CD1c-positive myeloid dendritic cell (primary cell): Measurements from ENCODE around the gene RARS2.

Experiments
- DNase-seq: peaks from one replicate; pipeline ENCODE4 v3.0.0-alpha.2; 2016; ENCODE audit errors: extremely low spot score

RARS2 gene

DNA sequence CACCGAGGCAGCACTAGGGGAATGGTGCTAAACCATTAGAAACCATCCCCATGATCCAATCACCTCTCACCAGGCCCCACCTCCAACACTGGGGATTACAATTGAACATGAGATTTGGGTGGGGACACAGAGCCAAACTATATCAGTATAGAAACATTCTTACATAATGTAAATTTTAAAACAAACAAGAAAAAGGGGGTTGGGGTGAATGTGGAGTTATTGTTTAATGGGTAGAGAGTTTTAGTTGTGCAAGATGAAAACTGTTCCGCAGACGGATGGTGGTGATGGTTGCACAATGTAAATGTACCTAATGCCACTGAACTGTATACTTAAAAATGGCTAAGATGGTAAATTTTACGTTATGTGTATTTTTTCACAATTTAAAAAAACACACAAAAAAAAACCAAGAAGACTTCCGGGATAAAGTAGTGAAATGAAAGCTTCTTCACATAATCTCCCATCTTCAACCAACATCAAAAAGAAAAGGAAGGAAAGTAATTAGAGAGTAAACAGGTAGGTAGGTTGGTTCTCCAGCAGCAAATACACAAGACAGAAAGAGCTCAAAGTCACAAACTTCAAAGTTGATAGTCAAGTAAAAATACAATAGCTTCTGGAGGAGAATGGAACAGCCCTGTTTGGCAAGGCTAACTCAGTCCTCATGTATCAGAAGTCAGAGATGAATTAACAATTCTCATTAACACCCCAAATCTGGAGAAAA, 16.3 kb downstream of the RARS2 start:
- no peak for DNase-seq

DNA sequence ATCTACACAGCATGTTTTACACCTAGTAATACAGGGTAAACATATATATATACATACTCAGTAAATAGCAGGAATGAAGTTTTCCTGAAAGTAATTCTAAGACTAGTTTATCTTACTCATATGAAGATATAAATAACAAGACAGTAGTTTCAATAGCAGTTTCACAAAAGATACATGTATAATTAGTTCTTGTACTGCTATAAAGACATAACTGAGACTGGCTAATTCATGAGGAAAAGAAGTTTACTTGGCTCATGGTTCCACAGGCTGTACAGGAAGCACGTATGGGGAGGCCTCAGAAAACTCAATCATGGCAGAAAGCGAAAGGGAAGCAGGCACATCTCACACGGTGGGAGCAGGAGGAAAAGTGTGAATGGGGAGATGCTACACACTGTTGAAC, 16.9 kb downstream of the RARS2 start:
- DNase-seq: no peak

DNA sequence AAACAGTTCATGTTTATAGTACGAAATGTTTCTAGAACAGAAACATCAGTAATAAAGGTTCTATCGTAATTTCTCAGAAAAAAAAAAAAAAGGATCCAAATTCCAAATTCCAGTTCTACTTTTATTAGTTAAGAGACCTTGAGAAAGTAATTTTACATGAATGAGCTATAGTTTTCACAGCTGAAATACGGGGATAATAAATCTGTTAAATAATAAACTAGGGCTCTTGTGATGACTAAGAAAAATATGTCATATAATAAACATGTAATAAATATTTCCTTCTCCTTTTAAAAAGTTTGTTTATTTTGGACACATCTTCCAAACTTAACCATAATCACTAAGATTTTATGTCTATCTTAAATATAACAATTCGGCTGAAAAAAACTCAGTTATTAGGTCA, 17.8 kb downstream of the RARS2 start:
- no peak for DNase-seq

DNA sequence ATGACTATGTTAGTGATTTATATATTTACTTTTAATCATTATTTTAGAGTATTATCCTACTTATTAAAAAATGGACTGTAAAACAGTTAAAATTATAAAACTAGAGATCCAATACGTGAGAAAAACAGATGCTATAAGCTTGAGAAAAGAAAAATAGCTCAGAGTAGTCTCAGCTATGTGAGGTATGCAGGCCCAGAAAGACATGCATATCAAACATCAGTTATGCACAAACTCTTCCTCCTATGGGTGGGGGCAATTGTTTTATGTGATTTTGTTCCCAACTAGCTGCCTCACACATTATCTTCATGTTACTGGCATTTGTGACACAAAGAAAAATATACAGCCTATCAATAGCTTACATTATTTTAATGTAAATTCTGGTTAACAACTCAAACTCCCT, 28.8 kb downstream of the RARS2 start:
- no peak for DNase-seq

DNA sequence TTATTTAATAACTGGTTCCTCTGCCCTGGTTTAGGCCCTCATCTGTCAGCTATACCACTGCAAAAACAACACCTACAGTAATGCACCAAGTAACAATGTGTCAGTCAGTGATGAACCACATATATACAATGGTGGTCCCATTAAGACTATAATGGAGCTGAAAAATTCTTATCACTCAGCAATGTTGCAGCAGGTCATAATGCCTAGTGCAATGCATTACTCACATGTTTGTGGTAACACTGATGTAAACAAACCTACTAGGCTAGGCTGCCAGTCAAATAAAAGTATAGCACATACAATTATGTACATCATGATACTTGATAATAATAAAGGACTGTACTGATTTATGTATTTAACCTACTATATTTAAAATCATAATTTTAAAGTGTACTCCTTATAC, 31.3 kb downstream of the RARS2 start:
- no peak for DNase-seq

DNA sequence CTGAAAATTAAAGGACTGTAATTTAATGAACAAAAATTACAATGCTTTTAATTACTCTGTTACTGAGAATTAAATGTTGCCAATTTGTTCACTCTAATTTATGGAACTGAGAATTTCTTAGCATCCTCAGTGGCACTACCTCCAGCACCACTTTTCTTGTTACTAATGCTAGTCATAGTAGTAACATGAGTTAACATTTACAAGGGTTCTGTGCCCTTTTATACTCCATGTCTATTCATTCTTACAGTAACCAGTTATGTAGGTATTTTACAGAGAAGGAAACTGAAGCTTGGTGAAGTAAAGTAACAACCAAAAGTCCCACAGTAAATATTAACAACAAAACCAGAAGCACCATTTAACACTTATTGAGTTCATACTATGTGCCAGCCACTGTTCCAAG, 34.3 kb downstream of the RARS2 start:
- no peak for DNase-seq

DNA sequence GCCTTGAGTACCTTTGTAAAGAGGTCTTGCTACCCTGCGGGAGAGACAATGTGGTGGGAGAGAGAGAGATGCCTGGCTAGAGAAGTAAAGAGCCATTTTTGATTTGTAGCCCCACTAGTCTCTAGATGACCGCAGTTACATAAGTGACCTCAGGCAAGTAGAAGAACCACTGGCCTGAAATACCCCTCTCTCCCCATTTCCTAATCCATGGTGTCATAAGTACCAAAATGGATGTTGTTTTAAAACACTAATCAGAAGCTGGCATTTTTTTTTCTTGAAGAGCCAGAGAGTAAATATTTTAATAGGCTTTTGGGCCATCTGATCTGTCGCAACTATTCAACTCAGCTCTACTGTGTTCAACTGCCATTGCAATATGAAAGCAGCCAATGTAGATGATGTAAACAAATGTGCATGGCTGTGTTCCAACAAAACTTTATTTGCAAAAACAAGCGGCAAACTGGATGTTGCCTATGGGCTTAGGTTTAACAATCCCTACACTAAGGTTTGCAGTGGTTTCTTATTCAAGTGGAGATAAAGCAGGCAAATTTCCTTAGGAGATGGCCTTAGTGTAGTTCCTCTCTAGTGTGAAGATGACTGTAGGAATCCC, 36.5 kb downstream of the RARS2 start:
- DNase-seq: no peak

DNA sequence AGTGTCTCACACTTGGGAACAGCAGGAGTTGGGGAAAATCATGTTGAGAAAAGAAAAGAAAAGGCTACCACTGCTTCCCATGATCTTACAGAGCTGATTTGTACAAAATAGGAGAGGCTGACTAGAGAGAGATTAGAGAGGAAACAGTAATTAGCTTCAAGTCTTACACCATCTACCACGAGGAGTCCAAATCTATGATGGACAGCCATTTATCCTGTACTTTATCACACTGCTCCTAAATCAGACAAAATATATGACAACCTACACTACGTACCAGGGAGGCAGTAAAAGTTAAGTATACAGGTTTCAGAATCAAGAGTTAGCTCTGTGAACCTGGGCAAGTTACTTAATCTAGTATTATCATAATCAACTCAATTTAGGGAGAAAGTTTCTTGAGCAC, 38.0 kb downstream of the RARS2 start:
- no peak for DNase-seq

DNA sequence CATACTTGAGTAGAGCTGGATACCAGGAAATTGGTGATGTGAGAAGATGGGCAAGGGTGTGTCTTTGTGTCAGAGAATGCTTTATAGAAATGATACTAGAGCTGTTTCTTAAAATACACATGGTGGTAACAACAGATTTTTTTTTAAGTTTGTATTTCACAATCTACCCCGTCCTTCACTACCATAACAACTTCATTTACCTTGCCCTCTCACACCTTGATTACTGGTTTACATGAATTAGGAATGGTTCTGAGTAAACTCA, 45.4 kb downstream of the RARS2 start:
- no peak for DNase-seq

DNA sequence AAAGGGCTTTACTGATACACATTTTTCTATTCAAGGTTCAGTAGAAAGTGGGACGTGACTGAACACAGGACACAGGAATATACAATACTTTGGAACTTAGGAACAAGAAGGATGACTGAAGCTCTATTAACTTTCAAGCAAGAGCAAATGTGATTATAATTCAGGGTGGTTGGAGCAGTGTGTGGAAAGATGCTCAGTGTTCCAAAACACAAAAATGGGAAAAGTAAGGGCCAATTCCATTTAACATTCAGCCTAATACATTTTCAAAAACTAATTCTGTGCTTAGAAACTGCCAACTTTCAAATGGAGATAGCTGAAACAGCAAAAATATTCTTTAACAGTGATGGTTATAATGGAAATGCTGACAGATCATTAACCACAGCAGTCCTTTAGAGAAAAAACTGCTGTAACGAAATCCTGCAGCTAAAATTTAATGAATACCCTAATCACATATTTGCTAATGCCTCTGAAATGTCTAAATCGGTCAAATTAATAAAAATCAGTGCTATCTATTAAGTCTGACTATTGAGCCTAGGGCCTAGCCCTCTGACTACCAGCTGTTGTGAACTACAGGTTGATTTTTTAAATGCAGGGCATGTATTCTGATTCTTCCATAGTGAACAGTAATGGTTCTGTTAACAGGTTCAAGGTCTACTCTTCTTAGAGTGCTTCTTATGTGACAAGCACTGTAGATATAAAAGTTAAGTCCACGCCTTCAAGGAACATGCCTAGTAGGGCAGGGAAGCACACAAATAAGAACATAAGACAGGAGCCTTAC, 45.9 kb downstream of the RARS2 start:
- DNase-seq: no peak

DNA sequence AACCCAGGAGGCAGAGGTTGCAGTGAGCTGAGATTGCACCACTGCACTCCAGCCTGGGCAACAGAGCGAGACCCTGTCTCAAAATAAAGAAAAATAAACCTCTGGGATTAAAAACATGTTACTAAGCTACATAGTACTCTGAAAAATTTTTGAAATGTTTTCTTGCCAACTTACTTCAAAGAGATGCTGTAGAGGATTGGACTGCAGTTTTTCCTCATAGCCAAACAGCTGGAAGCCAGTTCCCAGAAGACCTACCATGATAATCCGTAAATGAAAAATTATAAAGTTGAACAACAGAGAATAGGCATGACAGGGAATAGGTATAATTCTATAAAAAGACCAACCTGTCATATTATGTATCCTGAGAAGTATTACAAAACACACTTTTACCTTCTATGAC, 48.0 kb downstream of the RARS2 start:
- DNase-seq: no peak

DNA sequence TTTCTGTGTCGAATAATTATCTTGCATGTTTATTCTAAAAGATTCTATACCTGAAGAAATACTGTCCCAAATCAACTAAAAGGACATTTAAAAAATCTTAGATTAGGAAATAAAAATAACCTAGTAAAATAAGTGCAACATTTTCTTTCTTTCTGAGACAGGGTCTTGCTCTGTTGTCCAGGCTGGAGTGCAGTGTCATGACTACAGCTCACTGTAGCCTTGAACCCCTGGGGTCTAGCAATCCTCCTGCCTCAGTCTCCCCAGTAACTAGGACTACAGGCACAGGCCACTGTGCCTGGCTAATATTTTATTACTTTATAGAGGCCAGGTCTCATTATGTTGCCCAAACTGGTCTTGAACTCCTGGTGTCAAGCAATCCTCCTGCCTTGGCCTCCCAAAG, 48.7 kb downstream of the RARS2 start:
- DNase-seq: no peak

DNA sequence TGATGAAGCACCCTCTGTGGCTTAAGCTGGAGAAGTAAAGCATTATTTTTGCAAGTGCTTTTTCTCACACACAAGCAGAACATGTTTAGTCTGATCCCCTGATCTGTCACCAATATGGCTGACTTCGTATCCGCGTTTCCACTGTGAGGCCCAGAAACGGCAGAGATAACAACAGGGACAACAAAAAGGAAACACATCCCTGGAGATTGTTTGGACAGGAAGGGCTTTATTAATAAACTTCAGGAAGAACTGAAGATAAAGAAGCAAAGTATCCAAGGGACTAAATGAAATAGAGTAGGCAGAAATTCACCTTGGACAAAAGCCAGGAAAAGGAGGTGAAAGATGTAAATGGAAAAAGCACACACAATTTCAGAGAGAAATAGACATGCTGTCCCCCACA, 49.2 kb downstream of the RARS2 start:
- DNase-seq: no peak

DNA sequence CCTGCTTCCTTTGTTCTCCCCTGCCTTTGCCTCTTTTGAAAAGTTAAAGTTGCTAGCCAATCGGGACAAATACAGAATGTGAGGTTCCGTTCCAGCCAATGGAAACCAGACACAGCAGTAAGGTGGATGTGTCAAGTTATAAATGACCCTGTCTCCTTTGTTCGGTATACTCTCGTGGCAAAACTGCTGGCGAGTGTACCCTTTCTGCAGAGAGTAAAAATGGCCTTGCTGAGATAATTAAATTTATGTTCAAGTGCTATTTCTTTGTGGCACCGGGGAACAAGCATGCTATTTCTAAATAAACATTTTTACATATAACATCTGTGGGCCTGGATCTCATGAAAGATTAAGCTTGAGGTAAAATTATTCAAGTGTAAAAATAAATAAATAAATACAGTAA, 50.2 kb downstream of the RARS2 start:
- DNase-seq: no peak

DNA sequence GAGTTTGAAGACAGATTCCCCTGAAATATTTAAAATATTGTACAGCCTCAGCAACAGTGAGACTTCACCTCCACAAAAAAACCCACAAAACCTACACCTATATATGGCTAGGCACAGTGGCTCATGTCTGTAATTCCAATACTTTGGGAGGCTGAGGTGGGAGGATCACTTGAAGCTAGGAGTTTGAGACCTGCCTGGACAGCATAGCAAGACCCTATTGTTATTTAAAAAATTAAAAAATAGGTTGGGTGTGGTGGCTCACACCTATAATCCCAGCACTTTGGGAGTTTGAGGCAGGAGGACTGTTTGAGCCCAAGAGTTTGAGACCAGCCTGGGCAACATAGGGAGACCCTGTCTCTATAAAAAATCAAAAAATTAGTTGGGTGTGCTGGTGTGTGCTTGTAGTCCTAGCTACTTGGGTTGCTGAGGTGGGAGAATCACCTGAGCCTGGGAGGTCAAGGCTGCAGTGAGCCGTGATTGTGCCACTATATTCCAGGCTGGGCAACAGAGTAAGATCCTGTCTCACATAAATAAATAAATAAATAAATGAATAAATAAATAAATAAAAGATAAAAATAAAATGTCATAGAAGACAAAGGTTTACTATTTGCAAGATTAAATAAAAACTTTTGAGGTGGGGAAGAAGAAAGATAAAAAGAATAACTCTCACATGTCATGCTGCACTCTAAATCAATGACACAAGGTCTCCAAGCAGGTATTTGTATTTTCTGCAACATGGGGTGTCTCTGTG, 51.1 kb downstream of the RARS2 start:
- DNase-seq: no peak

DNA sequence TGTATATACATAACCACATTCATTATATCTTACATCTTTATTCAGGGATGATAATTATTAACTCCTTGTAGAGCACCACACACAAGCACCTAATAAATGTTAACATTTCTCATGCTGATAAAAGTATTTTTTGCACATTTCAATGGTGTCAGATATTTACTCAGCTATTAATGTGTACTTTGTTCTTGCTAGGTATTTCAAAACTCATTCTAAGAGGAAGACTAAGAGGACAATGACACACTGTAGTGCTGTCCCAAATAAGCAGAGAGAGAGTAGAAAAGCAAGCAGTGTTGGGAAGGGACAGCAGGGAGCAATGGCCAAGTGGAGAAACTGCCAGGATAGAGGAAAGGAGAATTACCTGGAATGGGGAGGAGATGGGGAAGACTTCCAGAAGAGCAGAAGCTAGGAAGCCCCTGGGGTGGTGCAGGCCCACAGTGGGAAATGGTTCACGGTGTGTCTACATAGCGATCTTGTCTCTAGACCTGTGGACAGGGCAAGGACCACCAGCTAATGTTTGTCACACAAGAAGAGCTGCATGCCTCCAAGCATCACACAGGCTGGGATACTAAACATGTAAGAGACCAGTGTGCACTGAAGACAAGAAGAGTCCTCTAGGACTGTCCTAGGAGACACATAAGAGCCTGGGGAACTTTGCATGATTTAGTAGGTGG, 55.3 kb downstream of the RARS2 start:
- no peak for DNase-seq

DNA sequence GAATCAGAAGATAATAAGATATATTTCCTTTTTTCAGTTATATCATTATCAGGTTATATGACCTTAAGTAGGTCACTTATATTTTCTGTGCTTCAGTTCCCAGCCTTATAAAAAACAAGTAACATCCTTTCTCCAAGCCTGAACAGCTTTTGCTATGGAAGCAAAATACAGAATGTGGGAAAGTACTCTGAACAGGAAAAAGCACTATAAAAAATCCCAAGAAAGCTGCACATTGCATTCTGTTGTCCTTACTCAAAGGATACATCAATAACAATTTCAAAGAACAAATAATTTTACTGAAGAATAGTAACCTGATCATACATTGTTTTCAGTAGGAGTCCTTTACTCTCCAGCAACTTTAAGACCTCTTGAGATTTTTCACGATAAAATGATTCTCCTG, 60.6 kb downstream of the RARS2 start:
- DNase-seq: no peak

DNA sequence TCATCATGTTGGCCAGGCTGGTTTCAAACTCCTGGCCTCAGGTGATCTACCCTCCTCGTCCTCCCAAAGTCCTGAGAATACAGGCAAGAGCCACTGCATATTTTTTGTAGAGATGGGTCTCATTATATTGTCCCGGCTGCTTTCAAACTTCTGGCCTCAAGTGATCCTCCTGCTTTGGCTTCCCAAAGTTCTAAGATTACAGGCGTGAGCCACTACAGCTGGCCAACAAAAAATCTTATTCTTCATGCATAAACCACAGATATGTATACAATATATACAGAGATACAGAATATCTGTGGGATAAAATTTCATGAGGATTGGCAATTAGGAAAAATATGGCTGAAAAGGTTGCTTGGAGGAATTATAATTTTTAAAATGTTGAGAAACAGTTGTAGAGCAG, 67.1 kb downstream of the RARS2 start:
- DNase-seq: no peak

DNA sequence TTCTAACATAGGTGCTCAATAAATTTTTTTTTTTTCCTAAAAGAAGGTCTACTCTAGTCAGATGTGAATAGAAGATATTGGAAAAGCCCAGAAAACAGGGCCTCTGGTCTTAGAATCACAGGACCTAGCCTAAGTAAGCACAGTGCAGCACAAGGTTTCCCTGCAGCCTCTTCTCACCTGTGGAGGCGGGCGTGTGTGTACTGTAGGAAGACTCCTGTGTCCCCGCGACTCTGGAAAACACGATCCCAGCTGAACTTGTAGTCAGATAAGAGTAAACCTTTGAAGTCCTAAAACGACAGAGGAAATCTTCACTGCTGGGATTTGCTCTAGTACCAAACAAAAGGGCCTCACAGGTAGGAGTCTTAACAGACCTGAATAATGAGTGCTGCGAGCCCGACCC, 71.3 kb downstream of the RARS2 start:
- DNase-seq: no peak

DNA sequence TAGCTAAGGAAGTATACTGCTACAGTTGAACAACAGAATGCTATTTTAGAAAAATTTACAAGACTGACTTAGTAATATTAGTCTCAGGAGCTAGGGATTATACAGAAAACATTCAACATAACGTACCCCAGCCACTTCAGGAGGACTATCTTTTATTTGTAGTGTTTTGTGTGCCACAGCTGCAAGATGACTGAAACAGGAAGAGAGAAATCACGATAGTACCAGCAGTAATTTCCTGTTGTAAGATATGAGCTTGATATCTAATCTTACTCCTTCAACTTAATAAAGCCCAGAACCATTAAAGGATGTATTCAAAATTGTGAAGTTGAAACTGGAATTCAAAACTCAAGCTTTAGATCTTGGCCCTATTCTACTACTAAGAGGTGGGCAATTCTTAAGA, 75.0 kb downstream of the RARS2 start:
- DNase-seq: no peak

DNA sequence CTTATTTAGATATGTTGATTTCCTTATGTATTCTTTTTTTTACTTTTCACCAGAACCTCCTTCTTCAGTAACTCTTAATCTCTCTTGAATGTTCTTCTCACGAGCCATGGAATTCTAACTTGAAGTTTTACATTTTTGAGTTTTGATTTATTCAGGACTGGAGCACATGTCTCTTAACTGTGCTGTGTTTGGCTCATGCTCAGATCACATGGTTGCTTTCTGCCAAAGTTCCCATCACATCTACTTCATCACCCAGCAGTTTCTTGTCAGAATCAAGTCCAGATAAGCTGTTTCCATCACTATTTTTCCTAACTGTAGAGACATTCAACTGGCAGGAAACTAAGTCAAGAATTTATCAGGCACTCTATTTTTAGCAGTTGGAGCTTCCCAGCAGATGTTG, 85.3 kb downstream of the RARS2 start:
- no peak for DNase-seq
